Lung (tissue), 12 donors: ENCODE measurements around the gene AGO4. TPM values are rescaled to one million over a fixed set of nuclear protein-coding genes. Genes with fewer than 3 reads are reported as not detected.
"Not testable (repeated sequence)": the region's sequence is repeated elsewhere in the genome, so short reads cannot be mapped to it uniquely, and the experiment has no call there.

Experiments used
- ATAC-seq: fragments of 200-7000 bp; cut with Tn5 transposase; one replicate; pipeline ENCODE4 v1.9.1; 2020; ENCODE audit warnings: moderate number of reproducible peaks; ENCODE audit not compliant: insufficient read depth, low FRiP score
- DNase-seq, 3 donors: peaks; one replicate each; pipeline ENCODE4 v3.0.0-alpha.2; 2013 to 2017
- H3K27ac ChIP-seq, 2 donors: one replicate each; pipeline ENCODE4 v1.5.1; 2013; ENCODE audit warnings: mild to moderate bottlenecking in 2 of 2, moderate library complexity in 2 of 2, control low read depth in 1 of 2, inconsistent platforms in 1 of 2, low read depth in 1 of 2, low read length in 1 of 2
- H3K27me3 ChIP-seq, 3 donors: one replicate each; pipeline ENCODE4 v1.5.1; 2013; ENCODE audit warnings: low read length in 2 of 3; ENCODE audit not compliant: control insufficient read depth in 3 of 3, insufficient read depth in 3 of 3
- H3K36me3 ChIP-seq, 4 donors: one replicate each; pipeline ENCODE4 v1.5.1; 2013; ENCODE audit warnings: low read length in 4 of 4, mild to moderate bottlenecking in 1 of 4, moderate library complexity in 1 of 4; ENCODE audit not compliant: control insufficient read depth in 4 of 4, insufficient read depth in 4 of 4
- H3K4me1 ChIP-seq, 5 donors: one replicate each; pipeline ENCODE4 v1.5.1; 2013; ENCODE audit warnings: low read length in 5 of 5, mild to moderate bottlenecking in 2 of 5, moderate library complexity in 1 of 5; ENCODE audit not compliant: control insufficient read depth in 5 of 5, insufficient read depth in 5 of 5
- H3K4me3 ChIP-seq: one replicate; pipeline ENCODE4 v1.5.1; 2013; ENCODE audit warnings: mild to moderate bottlenecking, control low read depth, moderate library complexity
- H3K9ac ChIP-seq, 2 donors: one replicate each; pipeline ENCODE4 v1.5.1; 2013; ENCODE audit warnings: low read length in 2 of 2, control low read depth in 1 of 2; ENCODE audit not compliant: insufficient read depth in 1 of 2
- H3K9me3 ChIP-seq, 4 donors: one replicate each; pipeline ENCODE4 v1.5.1; 2013; ENCODE audit warnings: low read length in 3 of 4, mild to moderate bottlenecking in 1 of 4, moderate library complexity in 1 of 4; ENCODE audit not compliant: control insufficient read depth in 4 of 4, insufficient read depth in 3 of 4
- CTCF ChIP-seq: IDR thresholded peaks from 2 replicates; pipeline ENCODE4 v1.5.1; 2012; ENCODE audit warnings: mild to moderate bottlenecking; ENCODE audit errors: control extremely low read depth, extremely low read depth
- WGBS, 2 donors: extraction: QIAGEN DNeasy Blood & Tissue Kit; methylation state at CpG; one replicate each; pipeline ENCODE4 v1.1.7; 2013; 5-methylcytosine and 5-hydroxymethylcytosine counted together
- polyA plus RNA-seq, 2 donors: library from polyadenylated mRNA; stranded (reverse); fragments of 200-250 nt; gene quantifications; one replicate each; pipeline ENCODE4 v1.2.1, GENCODE V29; 2013
- total RNA-seq, 2 donors: library from RNA; depleted of rRNA in 1 of 2; stranded (reverse); fragments of >200 nt in 1 of 2; gene quantifications; one replicate each; pipeline ENCODE4 v1.2.1, GENCODE V29; 2014 to 2021
- donor health status: control.
- donor health status: control.
- donor health status: Bipolar disorder and iron deficiency.
- donor health status: healthy.
- donor health status: DM: yes; HTN: yes; CAD: no.

The AGO4 gene
- total and polyA plus RNA-seq, 4 donors = 8.5 to 37.3 (median 19.2) TPM

- H3K4me3 ChIP-seq = no peak overlapping the region
- H3K36me3 ChIP-seq = no peaks in the 10 kb centered on the region
- no peaks in the 10 kb centered on the region for H3K9me3 ChIP-seq
- H3K27ac ChIP-seq = no peak overlapping the region
- no peak for TF ChIP-seq CTCF
- no peak overlapping the region for H3K9ac ChIP-seq
- peaks cover 0 to 8% (median 0%) of the 10 kb centered on the region in 5 donors for H3K4me1 ChIP-seq
- 44 to 49% methylated on average over 3 of the region's 3 CpGs for WGBS, 2 donors
- no peaks in the 10 kb centered on the region for H3K27me3 ChIP-seq
- ATAC-seq (no peak), DNase-seq (no peak)
Measured at GRCh38 chr1:35863881-35864625, 56.2 kb downstream of the AGO4 start.

- H3K27me3 ChIP-seq = no peaks in the 10 kb centered on the region
- ATAC-seq (no peak), DNase-seq (peak in 1 of 3 donors; percentile 17)
- no peak overlapping the region for H3K9ac ChIP-seq
- peaks cover 0 to 8% (median 0%) of the 10 kb centered on the region in 5 donors for H3K4me1 ChIP-seq
- 56 to 68% methylated on average over 5 of the region's 5 CpGs for WGBS, 2 donors
- H3K4me3 ChIP-seq = no peak overlapping the region
- H3K9me3 ChIP-seq = no peaks in the 10 kb centered on the region
- no peak for TF ChIP-seq CTCF
- H3K36me3 ChIP-seq = no peaks in the 10 kb centered on the region
- H3K27ac ChIP-seq = no peak overlapping the region
Measured at GRCh38 chr1:35864813-35865212, 57.0 kb downstream of the AGO4 start.

- TF ChIP-seq CTCF = no peak
- Histone ChIP-seq H3K9me3 (no peaks in the 10 kb centered on the region), H3K36me3 (no peaks in the 10 kb centered on the region), H3K27me3 (no peaks in the 10 kb centered on the region), H3K4me1 (peaks cover 0 to 8% (median 0%) of the 10 kb centered on the region in 5 donors), H3K4me3 (no peak overlapping the region), H3K27ac (no peak overlapping the region), H3K9ac (no peak overlapping the region)
- ATAC-seq (no peak), DNase-seq (no peak)
- WGBS, 2 donors = 52 to 76% methylated on average over 3 of the region's 3 CpGs
Measured at GRCh38 chr1:35866991-35867390, 59.2 kb downstream of the AGO4 start.

GRCh38 chr1:35869245-35869950, 61.6 kb downstream of the AGO4 start:
- H3K4me3 ChIP-seq, H3K9ac ChIP-seq, H3K4me1 ChIP-seq, DNase-seq, H3K36me3 ChIP-seq, H3K27ac ChIP-seq, H3K9me3 ChIP-seq, H3K27me3 ChIP-seq, ATAC-seq: not testable (repeated sequence)
- 91 to 96% methylated on average over 32 to 34 of the region's 34 CpGs for WGBS, 2 donors
